SIG-M5 treated with dmso at 0.1 percent for 504 hours (cell line): Measurements from ENCODE around the gene POC1A.
"Not testable (repeated sequence)": the region's sequence is repeated elsewhere in the genome, so short reads cannot be mapped to it uniquely, and the experiment has no call there.

Experiments used
- DNase-seq: peaks from one replicate; lab custom pipeline; 2025; ENCODE audit not compliant: unreplicated experiment; lab: John Stamatoyannopoulos, UW

POC1A gene

GRCh38 chr3:52184690-52185089 lies 30.5 kb upstream of the POC1A start:
- DNase-seq, result no peak

GRCh38 chr3:52183786-52184445 lies 29.7 kb upstream of the POC1A start:
- DNase-seq, result no peak

- no peak for DNase-seq
Observed at GRCh38 chr3:52182691-52183090, 28.5 kb upstream of the POC1A start.

GRCh38 chr3:52182196-52182595 lies 28.0 kb upstream of the POC1A start:
- DNase-seq, result no peak

GRCh38 chr3:52181543-52181942 lies 27.3 kb upstream of the POC1A start:
- DNase-seq, result no peak

- DNase-seq, result no peak
Observed at GRCh38 chr3:52178537-52178936, 24.3 kb upstream of the POC1A start.

- DNase-seq, result peak; percentile 51
Observed at GRCh38 chr3:52178126-52178525, 23.9 kb upstream of the POC1A start.

- no peak for DNase-seq
Observed at GRCh38 chr3:52177701-52178042, 23.4 kb upstream of the POC1A start.

- DNase-seq, result no peak
Observed at GRCh38 chr3:52176951-52177700, 22.9 kb upstream of the POC1A start.

GRCh38 chr3:52176180-52176752 lies 22.0 kb upstream of the POC1A start:
- DNase-seq, result no peak

GRCh38 chr3:52175416-52176179 lies 21.4 kb upstream of the POC1A start:
- no peak for DNase-seq

- DNase-seq, result no peak
Observed at GRCh38 chr3:52174896-52175295, 20.7 kb upstream of the POC1A start.

- DNase-seq, result no peak
Observed at GRCh38 chr3:52173101-52173500, 18.9 kb upstream of the POC1A start.

- no peak for DNase-seq
Observed at GRCh38 chr3:52172262-52172757, 18.1 kb upstream of the POC1A start.

- DNase-seq, result no peak
Observed at GRCh38 chr3:52171514-52172261, 17.5 kb upstream of the POC1A start.

GRCh38 chr3:52170217-52170616 lies 16.0 kb upstream of the POC1A start:
- DNase-seq, result not testable (repeated sequence)

- no peak for DNase-seq
Observed at GRCh38 chr3:52167240-52167639, 13.0 kb upstream of the POC1A start.

GRCh38 chr3:52162250-52162872 lies 8.1 kb upstream of the POC1A start:
- no peak for DNase-seq

GRCh38 chr3:52159503-52159902 lies 5.3 kb upstream of the POC1A start:
- no peak for DNase-seq

GRCh38 chr3:52155912-52156311 lies 1.7 kb upstream of the POC1A start:
- DNase-seq, result no peak
